Stimulated activated effector memory CD8-positive, alpha-beta T cell treated with anti-CD3 and anti-CD28 coated beads, Interleukin-12 subunit alpha, Interleukin-12 subunit beta, amount 100 ng/mL, for 72 hours (primary cell): ENCODE measurements around the gene BSND.
A peak's percentile ranks its signal among the peaks of the same experiment; 100 is the strongest.
"Not testable (repeated sequence)": the region's sequence is repeated elsewhere in the genome, so short reads cannot be mapped to it uniquely, and the experiment has no call there.

ENCODE experiments used
- ATAC-seq: fragments of 150-1000 bp; cut with Tn5 transposase; 2 replicates; pipeline ENCODE4 v1.10.0; 2021
- DNase-seq, 2 donors: peaks; one replicate each; pipeline ENCODE4 v3.0.0; 2021 to 2022; ENCODE audit warnings: low spot score in 2 of 2
- H3K27ac Mint-ChIP-seq: one replicate; pipeline ENCODE4 v1.8.0; 2022; ENCODE audit warnings: mild to moderate bottlenecking, mixed read lengths
- H3K36me3 Mint-ChIP-seq: one replicate; pipeline ENCODE4 v1.8.0; 2022; ENCODE audit warnings: mild to moderate bottlenecking, mixed read lengths
- H3K4me1 Mint-ChIP-seq: one replicate; pipeline ENCODE4 v1.8.0; 2022; ENCODE audit warnings: mixed read lengths
- H3K4me3 Mint-ChIP-seq: one replicate; pipeline ENCODE4 v1.8.0; 2022; ENCODE audit warnings: mild to moderate bottlenecking, mixed read lengths
- H3K9me3 Mint-ChIP-seq: one replicate; pipeline ENCODE4 v1.8.0; 2022; ENCODE audit warnings: mixed read lengths

BSND gene

GRCh38 chr1:55015731-55016620, 17.2 kb downstream of the BSND start:
- DNase-seq (no peak), ATAC-seq (no peak)
- H3K4me1 Mint-ChIP-seq = no peaks in the 10 kb centered on the region
- H3K9me3 Mint-ChIP-seq = no peaks in the 10 kb centered on the region
- no peaks in the 10 kb centered on the region for H3K36me3 Mint-ChIP-seq
- H3K27ac Mint-ChIP-seq = no peak overlapping the region
- H3K4me3 Mint-ChIP-seq = no peak overlapping the region

- ATAC-seq (no peak), DNase-seq (no peak)
- Mint-ChIP-seq H3K36me3 (no peaks in the 10 kb centered on the region), H3K4me1 (peaks cover 7% of the 10 kb centered on the region), H3K9me3 (no peaks in the 10 kb centered on the region), H3K27ac (no peak overlapping the region), H3K4me3 (no peak overlapping the region)
Measured at GRCh38 chr1:55018395-55018794, 19.7 kb downstream of the BSND start.

GRCh38 chr1:55021942-55022546, 23.3 kb downstream of the BSND start:
- Mint-ChIP-seq H3K36me3 (no peaks in the 10 kb centered on the region), H3K9me3 (no peaks in the 10 kb centered on the region), H3K4me1 (peaks cover 18% of the 10 kb centered on the region), H3K27ac (no peak overlapping the region), H3K4me3 (no peak overlapping the region)
- ATAC-seq (peak; percentile 98), DNase-seq (peak; percentile 64 to 86)

GRCh38 chr1:55024163-55024562, 25.4 kb downstream of the BSND start:
- H3K4me3 Mint-ChIP-seq, H3K27ac Mint-ChIP-seq, H3K9me3 Mint-ChIP-seq, DNase-seq, H3K36me3 Mint-ChIP-seq, ATAC-seq: not testable (repeated sequence)
- H3K4me1 Mint-ChIP-seq = peaks cover 18% of the 10 kb centered on the region

GRCh38 chr1:55026682-55027081, 27.9 kb downstream of the BSND start:
- Mint-ChIP-seq H3K27ac (peak overlapping the region; percentile 51), H3K4me1 (peaks cover 18% of the 10 kb centered on the region)
- not testable (repeated sequence) for H3K9me3 Mint-ChIP-seq, DNase-seq, H3K36me3 Mint-ChIP-seq, H3K4me3 Mint-ChIP-seq, ATAC-seq

GRCh38 chr1:55031098-55031497, 32.4 kb downstream of the BSND start:
- ATAC-seq, H3K4me1 Mint-ChIP-seq, H3K36me3 Mint-ChIP-seq, H3K27ac Mint-ChIP-seq, H3K4me3 Mint-ChIP-seq, DNase-seq, H3K9me3 Mint-ChIP-seq: not testable (repeated sequence)

GRCh38 chr1:55033265-55033614, 34.5 kb downstream of the BSND start:
- DNase-seq (no peak), ATAC-seq (no peak)
- Mint-ChIP-seq H3K4me1 (no peaks in the 10 kb centered on the region), H3K4me3 (no peak overlapping the region), H3K9me3 (no peaks in the 10 kb centered on the region), H3K36me3 (no peaks in the 10 kb centered on the region), H3K27ac (no peak overlapping the region)

- H3K9me3 Mint-ChIP-seq = no peaks in the 10 kb centered on the region
- H3K4me3 Mint-ChIP-seq = no peak overlapping the region
- no peaks in the 10 kb centered on the region for H3K4me1 Mint-ChIP-seq
- DNase-seq (no peak), ATAC-seq (no peak)
- no peak overlapping the region for H3K27ac Mint-ChIP-seq
- no peaks in the 10 kb centered on the region for H3K36me3 Mint-ChIP-seq
Measured at GRCh38 chr1:55034476-55035133, 35.9 kb downstream of the BSND start.

GRCh38 chr1:55035904-55036303, 37.2 kb downstream of the BSND start:
- no peak for DNase-seq
- no peaks in the 10 kb centered on the region for H3K36me3 Mint-ChIP-seq
- H3K27ac Mint-ChIP-seq = no peak overlapping the region
- no peak overlapping the region for H3K4me3 Mint-ChIP-seq
- no peaks in the 10 kb centered on the region for H3K9me3 Mint-ChIP-seq
- ATAC-seq = no peak
- no peaks in the 10 kb centered on the region for H3K4me1 Mint-ChIP-seq

GRCh38 chr1:55037733-55038551, 39.2 kb downstream of the BSND start:
- Mint-ChIP-seq H3K9me3 (no peaks in the 10 kb centered on the region), H3K36me3 (no peaks in the 10 kb centered on the region), H3K4me3 (no peak overlapping the region), H3K4me1 (no peaks in the 10 kb centered on the region), H3K27ac (no peak overlapping the region)
- ATAC-seq (no peak), DNase-seq (no peak)

- H3K4me1 Mint-ChIP-seq = no peaks in the 10 kb centered on the region
- H3K9me3 Mint-ChIP-seq = no peaks in the 10 kb centered on the region
- ATAC-seq (no peak), DNase-seq (no peak)
- no peak overlapping the region for H3K4me3 Mint-ChIP-seq
- H3K27ac Mint-ChIP-seq = no peak overlapping the region
- no peaks in the 10 kb centered on the region for H3K36me3 Mint-ChIP-seq
Measured at GRCh38 chr1:55038552-55038838, 39.8 kb downstream of the BSND start.

GRCh38 chr1:55038974-55039341, 40.2 kb downstream of the BSND start:
- no peak for DNase-seq
- ATAC-seq = no peak
- no peak overlapping the region for H3K27ac Mint-ChIP-seq
- H3K4me3 Mint-ChIP-seq = no peak overlapping the region
- no peaks in the 10 kb centered on the region for H3K9me3 Mint-ChIP-seq
- no peaks in the 10 kb centered on the region for H3K36me3 Mint-ChIP-seq
- no peaks in the 10 kb centered on the region for H3K4me1 Mint-ChIP-seq

- no peaks in the 10 kb centered on the region for H3K4me1 Mint-ChIP-seq
- H3K9me3 Mint-ChIP-seq = no peaks in the 10 kb centered on the region
- H3K27ac Mint-ChIP-seq = no peak within 1 kb of the TSS
- no peaks in the 10 kb centered on the region for H3K36me3 Mint-ChIP-seq
- ATAC-seq = peak; percentile 27
- no peak within 1 kb of the TSS for H3K4me3 Mint-ChIP-seq
- DNase-seq = no peak
Measured at GRCh38 chr1:55039342-55040082, 40.8 kb downstream of the BSND start, which contains the start of gene PCSK9. PCSK9 (plus strand) TSS chr1:55039548; CDS start chr1:55039838, 290 bp downstream.

GRCh38 chr1:55040083-55040932, 41.6 kb downstream of the BSND start:
- DNase-seq (no peak), ATAC-seq (no peak)
- no peak overlapping the region for H3K27ac Mint-ChIP-seq
- no peaks in the 10 kb centered on the region for H3K4me1 Mint-ChIP-seq
- H3K4me3 Mint-ChIP-seq = no peak overlapping the region
- no peaks in the 10 kb centered on the region for H3K36me3 Mint-ChIP-seq
- no peaks in the 10 kb centered on the region for H3K9me3 Mint-ChIP-seq
